Adipose tissue (tissue), 3 donors: ENCODE measurements around the gene KDM4B. TPM values are rescaled to one million over a fixed set of nuclear protein-coding genes. Genes with fewer than 3 reads are reported as not detected.
A peak's percentile ranks its signal among the peaks of the same experiment; 100 is the strongest.

ENCODE experiments used
- H3K27ac ChIP-seq: one replicate; pipeline ENCODE4 v1.5.1; 2013; ENCODE audit warnings: low read depth, low read length
- WGBS, 3 donors: extraction: QIAGEN DNeasy Blood & Tissue Kit; methylation state at CpG; one replicate each; pipeline ENCODE4 v1.1.7; 2013; 5-methylcytosine and 5-hydroxymethylcytosine counted together
- polyA plus RNA-seq, 3 donors: library from polyadenylated mRNA; stranded (reverse); fragments of 200-250 nt; gene quantifications; one replicate each; pipeline ENCODE4 v1.2.3, GENCODE V29; 2013
- donor health status: healthy with polysubstance abuse.
- donor health status: Bipolar disorder and iron deficiency.
- donor health status: healthy.

The KDM4B gene
- polyA plus RNA-seq, 3 donors: 8.6 to 17.5 (median 16.1) TPM

- no peak overlapping the region for H3K27ac ChIP-seq
- WGBS, 3 donors: 78 to 93% (median 92%) methylated on average over 20 of the region's 20 CpGs
Measured at GRCh38 chr19:5086725-5087439, 118.0 kb downstream of the KDM4B start.

GRCh38 chr19:5089283-5089682 is 120.4 kb downstream of the KDM4B start:
- H3K27ac ChIP-seq: no peak overlapping the region
- 93 to 95% (median 95%) methylated on average over 8 of the region's 8 CpGs for WGBS, 3 donors

- 79 to 85% (median 80%) methylated on average over 16 to 18 of the region's 18 CpGs for WGBS, 3 donors
- H3K27ac ChIP-seq: no peak overlapping the region
Measured at GRCh38 chr19:5090465-5091017, 121.6 kb downstream of the KDM4B start.

- H3K27ac ChIP-seq: peak overlapping the region; percentile 9
- 56 to 71% (median 59%) methylated on average over 22 of the region's 22 CpGs for WGBS, 3 donors
Measured at GRCh38 chr19:5091018-5091683, 122.2 kb downstream of the KDM4B start.

- H3K27ac ChIP-seq: peak overlapping the region; percentile 9
- 67 to 85% (median 70%) methylated on average over 26 to 28 of the region's 28 CpGs for WGBS, 3 donors
Measured at GRCh38 chr19:5091684-5092480, 123.0 kb downstream of the KDM4B start.

- WGBS, 3 donors: 91 to 95% (median 94%) methylated on average over 13 to 14 of the region's 14 CpGs
Measured at GRCh38 chr19:5092481-5092843, 123.5 kb downstream of the KDM4B start.

GRCh38 chr19:5093297-5093928 is 124.5 kb downstream of the KDM4B start:
- H3K27ac ChIP-seq: no peak overlapping the region
- WGBS, 3 donors: 52 to 76% (median 68%) methylated on average over 31 of the region's 31 CpGs

More at GRCh38 chr19:5092481-5092843, 123.5 kb downstream of the KDM4B start:
- no peak overlapping the region for H3K27ac ChIP-seq

- WGBS, 3 donors: 94 to 96% (median 95%) methylated on average over 26 of the region's 26 CpGs
- H3K27ac ChIP-seq: no peak overlapping the region
Measured at GRCh38 chr19:5093948-5094718, 125.2 kb downstream of the KDM4B start.

- 92 to 96% (median 95%) methylated on average over 26 to 31 of the region's 31 CpGs for WGBS, 3 donors
- no peak overlapping the region for H3K27ac ChIP-seq
Measured at GRCh38 chr19:5094768-5095567, 126.1 kb downstream of the KDM4B start.

GRCh38 chr19:5095568-5095850 is 126.6 kb downstream of the KDM4B start:
- WGBS, 3 donors: 86 to 96% (median 88%) methylated on average over 7 of the region's 7 CpGs
- H3K27ac ChIP-seq: no peak overlapping the region

GRCh38 chr19:5096536-5096935 is 127.6 kb downstream of the KDM4B start:
- no peak overlapping the region for H3K27ac ChIP-seq
- 95 to 98% (median 98%) methylated on average over 29 to 37 of the region's 37 CpGs for WGBS, 3 donors

- H3K27ac ChIP-seq: no peak overlapping the region
Measured at GRCh38 chr19:5097331-5097930, 128.5 kb downstream of the KDM4B start.

GRCh38 chr19:5097959-5098623 is 129.2 kb downstream of the KDM4B start:
- H3K27ac ChIP-seq: no peak overlapping the region
- 41 to 94% (median 90%) methylated on average over 9 of the region's 9 CpGs for WGBS, 3 donors

More at GRCh38 chr19:5097331-5097930, 128.5 kb downstream of the KDM4B start:
- 74 to 93% (median 92%) methylated on average over 16 of the region's 16 CpGs for WGBS, 3 donors

GRCh38 chr19:5098646-5099045 is 129.7 kb downstream of the KDM4B start:
- no peak overlapping the region for H3K27ac ChIP-seq
- 93 to 100% (median 97%) methylated on average over 3 of the region's 3 CpGs for WGBS, 3 donors

- WGBS, 3 donors: 99 to 100% (median 99%) methylated on average over 5 of the region's 5 CpGs
Measured at GRCh38 chr19:5099701-5100221, 130.8 kb downstream of the KDM4B start.

GRCh38 chr19:5101871-5102270 is 133.0 kb downstream of the KDM4B start:
- 92 to 97% (median 95%) methylated on average over 18 of the region's 18 CpGs for WGBS, 3 donors
- H3K27ac ChIP-seq: no peak overlapping the region

More at GRCh38 chr19:5099701-5100221, 130.8 kb downstream of the KDM4B start:
- no peak overlapping the region for H3K27ac ChIP-seq
